Activated T-helper 2 cell treated with anti-CD3 and anti-CD28 coated beads, Interferon-gamma antibody, Interleukin-2, Interleukin-4, amounts not matched to agents 10 μg/mL and 5 μg/mL and 100 μg/mL, durations not matched to agents 14 hours and 24 hours and 36 hours (primary cell): ENCODE data around the gene JAK1. TPM values are rescaled to one million over a fixed set of nuclear protein-coding genes. Genes with fewer than 3 reads are reported as not detected.
"Not testable (repeated sequence)": the region's sequence is repeated elsewhere in the genome, so short reads cannot be mapped to it uniquely, and the experiment has no call there.

ENCODE experiments used
- DNase-seq: peaks from one replicate; pipeline ENCODE4 v3.0.0; 2021; ENCODE audit warnings: low spot score
- H3K27ac Mint-ChIP-seq: one replicate; pipeline ENCODE4 v1.8.0; 2021; ENCODE audit warnings: mixed read lengths
- H3K27me3 Mint-ChIP-seq: one replicate; pipeline ENCODE4 v1.8.0; 2021; ENCODE audit warnings: low read depth, mixed read lengths
- H3K36me3 Mint-ChIP-seq: one replicate; pipeline ENCODE4 v1.8.0; 2021; ENCODE audit warnings: low read depth, mixed read lengths
- H3K4me1 Mint-ChIP-seq: one replicate; pipeline ENCODE4 v1.8.0; 2021; ENCODE audit warnings: low read depth, mixed read lengths
- H3K4me3 Mint-ChIP-seq: one replicate; pipeline ENCODE4 v1.8.0; 2021; ENCODE audit warnings: low read depth, mild to moderate bottlenecking, moderate library complexity, mixed read lengths
- H3K9me3 Mint-ChIP-seq: one replicate; pipeline ENCODE4 v1.8.0; 2021; ENCODE audit warnings: mixed read lengths
- intact Hi-C: fragments of 100-400 bp; cut with micrococcal nuclease; formaldehyde crosslinking; loops from one replicate; pipeline ENCODE4 v1.15.1; 2023
- total RNA-seq: library from RNA; stranded (reverse); gene quantifications from 2 replicates; pipeline ENCODE4 v1.2.3, GENCODE V29; 2022

Gene JAK1
- total RNA-seq, 1 donor from 2014 or later = 99.9 TPM

DNA sequence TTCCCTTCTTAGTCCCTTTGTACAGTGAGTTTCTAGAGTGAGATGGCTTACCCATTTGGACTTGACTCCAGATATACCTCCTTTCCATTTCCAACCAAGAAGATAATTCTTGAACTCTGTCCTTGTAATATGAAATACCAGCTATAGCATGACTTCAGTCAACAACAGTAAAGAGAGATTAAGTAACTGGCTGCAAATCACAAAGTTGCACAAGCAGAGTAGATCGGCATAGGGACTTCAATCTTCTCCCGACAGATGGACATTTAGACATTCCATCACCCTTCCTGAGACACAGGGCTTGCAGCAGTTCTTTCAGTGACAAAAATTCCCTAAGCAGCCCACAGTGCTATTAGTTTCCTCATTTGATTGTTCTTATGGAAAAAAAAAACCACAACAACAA lies 44.6 kb downstream of the JAK1 start:
- peak overlapping the region; percentile 87 for H3K27ac Mint-ChIP-seq
- intact Hi-C loops = loop anchor here (1.0 to 5.0 kb wide), 8 partner anchors 9 to 310 kb away; partner anchors contain the start of gene JAK1

DNA sequence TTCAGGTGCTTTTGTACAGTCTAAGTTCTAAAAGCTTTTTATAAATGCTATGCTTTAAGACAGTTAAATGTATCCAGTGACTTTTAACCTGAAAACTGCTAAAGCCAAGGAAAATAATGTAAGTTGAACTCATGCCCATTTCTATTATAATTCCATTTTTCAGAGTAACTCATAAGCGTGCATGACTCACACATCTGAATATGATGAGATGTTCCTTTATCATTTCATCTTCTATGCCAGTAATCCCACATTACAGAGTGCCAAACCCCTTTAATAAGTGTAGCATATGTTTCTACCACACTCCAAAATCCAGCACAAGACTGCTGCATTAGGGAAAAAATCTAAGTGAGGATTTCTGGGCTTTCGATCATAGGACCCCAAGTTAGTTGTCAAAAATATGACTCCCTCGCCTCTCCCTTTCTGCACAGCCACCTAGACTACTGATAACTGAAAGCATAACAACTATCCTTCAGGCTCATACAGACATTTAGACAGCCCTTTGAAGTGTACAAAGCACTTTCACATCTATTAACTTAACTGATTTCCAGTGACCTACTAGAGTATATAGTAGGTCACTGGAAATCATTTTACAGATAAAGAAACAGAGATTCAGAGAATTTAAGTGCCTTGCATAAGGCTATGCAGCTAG lies 45.3 kb downstream of the JAK1 start:
- no peak overlapping the region for H3K4me3 Mint-ChIP-seq
- intact Hi-C loops = loop anchor here (1.0 to 5.0 kb wide), 4 partner anchors 9 to 44 kb away; no protein-coding TSS in a partner anchor
- DNase-seq = no peak

More for the DNA sequence above, 44.6 kb downstream of the JAK1 start:
- no peak for DNase-seq
- Mint-ChIP-seq H3K27me3 (no peaks in the 10 kb centered on the region), H3K4me1 (peaks cover 78% of the 10 kb centered on the region), H3K9me3 (no peaks in the 10 kb centered on the region), H3K4me3 (peak overlapping the region; percentile 41), H3K36me3 (peaks cover 5% of the 10 kb centered on the region)

DNA sequence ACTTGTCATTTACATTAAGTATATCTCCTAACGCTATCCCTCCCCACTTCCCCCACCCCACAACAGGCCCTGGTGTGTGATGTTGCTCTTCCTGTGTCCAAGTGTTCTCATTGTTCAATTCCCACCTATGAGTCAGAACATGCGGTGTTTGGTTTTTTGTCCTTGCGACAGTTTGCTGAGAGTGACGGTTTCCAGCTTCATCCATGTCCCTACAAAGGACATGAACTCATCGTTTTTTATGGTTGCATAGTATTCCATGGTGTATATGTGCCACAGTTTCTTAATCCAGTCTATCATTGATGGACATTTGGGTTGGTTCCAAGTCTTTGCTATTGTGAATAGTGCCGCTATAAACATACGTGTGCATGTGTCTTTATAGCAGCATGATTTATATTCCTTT lies 47.2 kb downstream of the JAK1 start:
- H3K27me3 Mint-ChIP-seq, intact Hi-C loops, H3K27ac Mint-ChIP-seq: not testable (repeated sequence)

More for the DNA sequence above, 45.3 kb downstream of the JAK1 start:
- peaks cover 74% of the 10 kb centered on the region for H3K4me1 Mint-ChIP-seq
- H3K27ac Mint-ChIP-seq = peak overlapping the region; percentile 87
- H3K9me3 Mint-ChIP-seq = no peaks in the 10 kb centered on the region
- no peaks in the 10 kb centered on the region for H3K36me3 Mint-ChIP-seq
- H3K27me3 Mint-ChIP-seq = no peaks in the 10 kb centered on the region

DNA sequence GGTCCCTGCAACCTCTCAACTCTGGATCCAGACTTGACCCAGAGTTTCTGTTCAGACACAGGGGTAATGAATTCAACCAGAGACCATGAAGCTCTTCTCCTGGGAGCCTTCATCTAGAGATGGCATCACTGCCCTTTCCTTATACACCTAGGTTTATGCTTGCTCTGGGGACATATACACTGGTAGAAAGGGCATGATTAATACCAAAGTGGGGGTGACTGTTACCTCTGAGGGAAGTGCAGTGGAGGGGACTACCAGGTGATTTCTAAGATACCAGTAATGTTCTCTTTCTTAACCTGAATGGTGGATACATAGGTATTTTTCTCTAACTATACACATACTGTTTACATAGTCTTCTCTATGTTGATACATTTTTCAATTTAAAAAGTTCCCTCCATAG lies 48.4 kb downstream of the JAK1 start:
- no peak overlapping the region for H3K27ac Mint-ChIP-seq
- H3K27me3 Mint-ChIP-seq = no peaks in the 10 kb centered on the region
- no peak overlapping the region for H3K4me3 Mint-ChIP-seq
- no peaks in the 10 kb centered on the region for H3K36me3 Mint-ChIP-seq
- no peak for DNase-seq
- intact Hi-C loops = no loop called here
- H3K4me1 Mint-ChIP-seq = peaks cover 64% of the 10 kb centered on the region
- no peaks in the 10 kb centered on the region for H3K9me3 Mint-ChIP-seq

More for the DNA sequence above, 47.2 kb downstream of the JAK1 start:
- DNase-seq, H3K36me3 Mint-ChIP-seq, H3K9me3 Mint-ChIP-seq, H3K4me3 Mint-ChIP-seq: not testable (repeated sequence)
- H3K4me1 Mint-ChIP-seq = peaks cover 65% of the 10 kb centered on the region

DNA sequence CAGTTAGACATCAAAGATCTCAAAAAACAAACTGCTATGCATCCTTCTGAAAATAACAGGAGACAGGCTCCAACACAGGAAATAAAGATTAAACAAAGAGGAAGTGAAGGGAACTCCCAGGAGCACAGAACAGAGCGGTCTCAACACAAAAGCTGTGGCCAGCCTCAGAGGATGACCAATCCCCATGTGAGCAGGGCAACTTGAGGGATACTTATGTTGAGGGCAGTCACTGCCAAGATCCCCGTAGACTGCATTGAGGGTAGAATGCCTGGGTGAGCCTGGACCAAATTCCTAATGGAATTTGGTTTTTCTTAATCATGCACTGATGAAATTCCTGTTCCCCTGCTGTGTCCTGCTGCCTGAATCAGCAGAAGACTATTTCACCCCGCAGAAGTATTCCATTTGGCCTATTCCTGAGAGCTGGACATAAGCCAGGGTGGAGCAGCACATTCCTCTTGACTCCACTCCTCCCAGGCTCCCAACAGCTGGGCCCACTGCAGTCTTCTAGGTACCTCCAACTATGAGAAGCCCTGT lies 49.0 kb downstream of the JAK1 start:
- intact Hi-C loops = no loop called here
- Mint-ChIP-seq H3K4me3 (no peak overlapping the region), H3K9me3 (no peaks in the 10 kb centered on the region), H3K4me1 (peaks cover 63% of the 10 kb centered on the region), H3K27me3 (no peaks in the 10 kb centered on the region), H3K36me3 (no peaks in the 10 kb centered on the region), H3K27ac (no peak overlapping the region)
- DNase-seq = no peak

DNA sequence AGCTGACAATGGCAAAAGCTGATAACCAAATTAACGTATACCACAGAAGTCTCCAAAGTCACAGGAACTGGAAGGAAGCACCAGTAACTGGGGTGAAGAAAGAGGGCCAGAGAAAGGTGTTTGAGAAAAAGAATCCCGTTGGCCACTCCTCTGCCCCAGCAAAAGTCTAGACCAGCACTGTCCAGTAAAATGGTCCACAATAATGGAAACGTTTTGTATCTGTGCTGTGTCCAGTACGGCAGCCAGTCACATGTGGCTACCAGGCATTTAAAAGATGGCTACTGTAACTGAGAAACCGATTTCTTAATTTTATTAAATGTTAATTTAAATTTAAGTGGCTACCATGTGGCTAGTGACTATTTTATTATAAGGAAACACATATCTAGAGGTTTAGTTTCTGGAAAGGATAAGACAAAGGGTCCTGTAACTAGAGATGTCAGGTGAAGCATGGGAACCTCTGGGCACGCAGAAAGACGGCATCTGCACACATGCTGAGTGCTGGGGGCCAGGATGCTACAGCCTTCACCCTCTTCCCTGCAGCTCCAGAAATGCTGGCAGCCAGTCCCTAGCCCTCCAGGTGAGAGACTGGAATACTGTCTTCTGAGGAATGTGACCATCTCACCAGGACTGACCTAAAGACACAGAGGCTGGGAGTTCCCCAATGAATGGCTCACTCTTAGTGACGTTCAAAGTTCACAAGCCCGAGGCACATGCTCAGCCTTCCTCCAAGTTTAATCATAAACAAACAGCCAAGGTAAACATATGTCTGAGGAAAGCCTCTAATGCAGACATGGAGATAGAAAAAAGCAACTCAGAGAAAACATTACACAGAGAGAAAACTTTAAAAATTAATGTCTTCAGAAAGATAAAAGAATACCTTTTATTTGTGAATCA lies 50.7 kb downstream of the JAK1 start:
- intact Hi-C loops = no loop called here
- H3K4me1 Mint-ChIP-seq = peaks cover 63% of the 10 kb centered on the region
- DNase-seq = no peak
- H3K27me3 Mint-ChIP-seq = no peaks in the 10 kb centered on the region
- no peaks in the 10 kb centered on the region for H3K36me3 Mint-ChIP-seq
- no peak overlapping the region for H3K4me3 Mint-ChIP-seq
- H3K27ac Mint-ChIP-seq = no peak overlapping the region
- no peaks in the 10 kb centered on the region for H3K9me3 Mint-ChIP-seq

GRCh38 chr1:64913361-64914015 lies 52.9 kb downstream of the JAK1 start:
- Mint-ChIP-seq H3K9me3 (no peaks in the 10 kb centered on the region), H3K27me3 (no peaks in the 10 kb centered on the region), H3K36me3 (no peaks in the 10 kb centered on the region), H3K4me3 (no peak overlapping the region), H3K4me1 (peaks cover 67% of the 10 kb centered on the region), H3K27ac (no peak overlapping the region)
- no peak for DNase-seq
- intact Hi-C loops = loop anchor here (2.0 kb wide), 1 partner anchor 19 kb away; no protein-coding TSS in a partner anchor

DNA sequence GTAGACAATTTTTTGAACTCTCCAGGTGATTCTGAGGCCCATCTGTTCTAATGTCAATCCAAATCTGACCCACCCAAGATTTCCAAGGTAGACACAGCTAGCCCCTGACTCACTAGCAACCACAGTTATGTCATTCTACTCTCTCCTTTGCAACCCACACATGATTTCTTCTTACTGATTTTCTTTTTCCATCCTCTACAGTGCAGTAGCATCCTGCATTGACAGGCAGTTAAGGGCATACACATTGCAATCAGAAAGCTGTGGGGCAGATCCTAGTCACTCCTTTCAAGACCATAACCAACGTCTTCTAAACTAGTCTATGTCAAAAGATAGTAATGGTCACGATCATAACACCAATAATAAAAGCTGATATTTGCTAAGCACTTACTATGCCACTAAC lies 54.2 kb downstream of the JAK1 start:
- Mint-ChIP-seq H3K4me3 (no peak overlapping the region), H3K4me1 (peaks cover 64% of the 10 kb centered on the region), H3K9me3 (no peaks in the 10 kb centered on the region), H3K27ac (peak overlapping the region; percentile 6), H3K27me3 (no peaks in the 10 kb centered on the region), H3K36me3 (no peaks in the 10 kb centered on the region)
- DNase-seq = no peak
- intact Hi-C loops = loop anchor here (1.0 to 2.0 kb wide), 2 partner anchors 9 to 17 kb away; no protein-coding TSS in a partner anchor

DNA sequence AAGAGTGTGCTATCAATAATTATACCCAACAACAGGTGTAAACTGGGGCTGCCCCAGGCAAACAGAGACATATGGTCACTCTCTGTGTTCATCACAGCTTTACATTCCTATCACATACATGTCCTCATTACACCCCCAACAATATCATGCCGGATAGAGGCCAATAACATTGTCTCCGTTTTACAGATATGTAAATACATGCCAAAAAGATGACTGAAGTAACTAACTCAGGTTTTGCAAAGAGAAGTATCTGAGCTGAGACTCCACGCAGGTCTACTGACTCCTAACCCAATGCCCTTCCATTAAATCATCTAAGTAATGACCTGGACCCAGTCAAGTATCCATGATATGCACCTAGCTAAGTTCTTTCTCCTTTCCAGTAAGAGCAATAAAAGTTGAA lies 55.0 kb downstream of the JAK1 start:
- Mint-ChIP-seq H3K36me3 (peaks cover 2% of the 10 kb centered on the region), H3K4me1 (peaks cover 65% of the 10 kb centered on the region), H3K4me3 (no peak overlapping the region), H3K9me3 (no peaks in the 10 kb centered on the region), H3K27me3 (no peaks in the 10 kb centered on the region), H3K27ac (no peak overlapping the region)
- no peak for DNase-seq
- intact Hi-C loops = no loop called here

- intact Hi-C loops = no loop called here
- Mint-ChIP-seq H3K27ac (no peak overlapping the region), H3K9me3 (no peaks in the 10 kb centered on the region), H3K4me3 (no peak overlapping the region), H3K36me3 (peaks cover 4% of the 10 kb centered on the region), H3K4me1 (peaks cover 72% of the 10 kb centered on the region), H3K27me3 (no peaks in the 10 kb centered on the region)
- no peak for DNase-seq
Measured at GRCh38 chr1:64909031-64909430, 57.3 kb downstream of the JAK1 start.

DNA sequence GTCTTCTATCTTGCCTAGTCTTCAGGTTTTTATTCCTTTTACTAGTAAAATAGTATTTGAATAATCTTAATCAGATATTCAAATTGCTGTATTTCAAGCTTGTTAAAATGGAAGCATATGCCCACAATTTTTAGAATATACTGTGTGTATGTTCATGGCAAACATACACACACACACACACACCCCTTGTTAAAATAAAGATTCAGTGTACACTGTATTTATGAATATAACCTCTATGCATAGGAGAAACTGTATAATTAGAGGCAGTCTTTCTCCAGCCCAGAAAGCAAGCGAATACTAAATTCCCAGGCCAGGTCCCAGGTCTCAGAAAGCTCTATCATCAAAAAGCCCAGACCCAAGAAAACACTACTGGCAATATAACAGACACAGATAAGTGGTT lies 57.8 kb downstream of the JAK1 start:
- peaks cover 4% of the 10 kb centered on the region for H3K36me3 Mint-ChIP-seq
- H3K27me3 Mint-ChIP-seq = no peaks in the 10 kb centered on the region
- no peak for DNase-seq
- no peaks in the 10 kb centered on the region for H3K9me3 Mint-ChIP-seq
- peaks cover 67% of the 10 kb centered on the region for H3K4me1 Mint-ChIP-seq
- intact Hi-C loops = no loop called here
- no peak overlapping the region for H3K4me3 Mint-ChIP-seq
- H3K27ac Mint-ChIP-seq = no peak overlapping the region

GRCh38 chr1:64906447-64906846 lies 59.9 kb downstream of the JAK1 start:
- Mint-ChIP-seq H3K9me3 (no peaks in the 10 kb centered on the region), H3K27me3 (no peaks in the 10 kb centered on the region), H3K27ac (peak overlapping the region; percentile 63), H3K36me3 (peaks cover 4% of the 10 kb centered on the region), H3K4me3 (peak overlapping the region; percentile 0), H3K4me1 (peaks cover 53% of the 10 kb centered on the region)
- intact Hi-C loops = loop anchor here (1.0 to 2.0 kb wide), 2 partner anchors 15 to 16 kb away; no protein-coding TSS in a partner anchor
- no peak for DNase-seq
